ENCODE measurements around the gene ATE1. TPM values are rescaled to one million over a fixed set of nuclear protein-coding genes. Genes with fewer than 3 reads are reported as not detected.

The ATE1 gene
- total and polyA plus RNA-seq, 2 experiments from 2014 or later: 16.9 to 48.9 TPM

DNA sequence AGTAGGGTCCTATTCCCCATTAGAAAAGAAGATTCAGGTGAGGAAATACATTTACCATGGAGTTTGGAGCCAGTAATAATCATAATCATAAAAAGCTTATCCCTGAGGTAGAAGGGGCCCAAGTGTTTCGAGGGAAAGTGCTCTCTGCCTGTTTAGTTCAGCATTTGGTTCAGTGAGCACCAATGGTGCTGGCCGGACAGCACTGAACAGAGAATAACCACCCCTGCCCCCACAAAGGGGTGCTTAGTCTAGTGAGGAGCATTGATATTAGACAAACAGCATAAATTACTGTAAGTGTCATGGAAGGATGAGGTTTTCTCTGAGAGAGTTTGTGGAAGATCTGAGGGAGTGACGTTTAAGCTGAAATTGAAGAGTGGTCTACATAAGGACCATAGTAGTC, 21.6 kb upstream of the ATE1 start:
- Histone ChIP-seq H3K27me3 (no peaks in the 10 kb centered on the region), H3K27ac (no peak overlapping the region), H3K4me3 (no peak overlapping the region), H3K4me1 (ENCODE audit: insufficient read depth) (peaks cover 13% of the 10 kb centered on the region), H3K9me2 (replicated peaks; ENCODE audit: insufficient read depth) (no peaks in the 10 kb centered on the region), H4K20me1 (ENCODE audit: insufficient read depth, poor library complexity, severe bottlenecking) (no peaks in the 10 kb centered on the region), H2AFZ (no peak overlapping the region), H3K79me2 (no peaks in the 10 kb centered on the region), H3K4me2 (no peak overlapping the region), H3K36me3 (replicated peaks; ENCODE audit: insufficient read depth, low read depth) (no peaks in the 10 kb centered on the region), H3K9me3 (ENCODE audit: low read depth) (no peaks in the 10 kb centered on the region)
- TF ChIP-seq EZH2phosphoT487 (IDR thresholded peaks at IDR 0.05; ENCODE audit: low read depth, severe bottlenecking, unreplicated experiment) (no peak), EZH2 (IDR thresholded peaks at IDR 0.05; ENCODE audit: borderline replicate concordance) (no peak)
- TF ChIP-seq, protein P1, sequence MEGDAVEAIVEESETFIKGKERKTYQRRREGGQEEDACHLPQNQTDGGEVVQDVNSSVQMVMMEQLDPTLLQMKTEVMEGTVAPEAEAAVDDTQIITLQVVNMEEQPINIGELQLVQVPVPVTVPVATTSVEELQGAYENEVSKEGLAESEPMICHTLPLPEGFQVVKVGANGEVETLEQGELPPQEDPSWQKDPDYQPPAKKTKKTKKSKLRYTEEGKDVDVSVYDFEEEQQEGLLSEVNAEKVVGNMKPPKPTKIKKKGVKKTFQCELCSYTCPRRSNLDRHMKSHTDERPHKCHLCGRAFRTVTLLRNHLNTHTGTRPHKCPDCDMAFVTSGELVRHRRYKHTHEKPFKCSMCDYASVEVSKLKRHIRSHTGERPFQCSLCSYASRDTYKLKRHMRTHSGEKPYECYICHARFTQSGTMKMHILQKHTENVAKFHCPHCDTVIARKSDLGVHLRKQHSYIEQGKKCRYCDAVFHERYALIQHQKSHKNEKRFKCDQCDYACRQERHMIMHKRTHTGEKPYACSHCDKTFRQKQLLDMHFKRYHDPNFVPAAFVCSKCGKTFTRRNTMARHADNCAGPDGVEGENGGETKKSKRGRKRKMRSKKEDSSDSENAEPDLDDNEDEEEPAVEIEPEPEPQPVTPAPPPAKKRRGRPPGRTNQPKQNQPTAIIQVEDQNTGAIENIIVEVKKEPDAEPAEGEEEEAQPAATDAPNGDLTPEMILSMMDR (IDR thresholded peaks at IDR 0.05; ENCODE audit: poor library complexity): no peak
- no peak for DNase-seq (ENCODE audit: low spot score)
- 84% methylated on average over 3 of the region's 3 CpGs for WGBS (ENCODE audit: low lambda C conversion rate, missing lambda C conversion rate)

DNA sequence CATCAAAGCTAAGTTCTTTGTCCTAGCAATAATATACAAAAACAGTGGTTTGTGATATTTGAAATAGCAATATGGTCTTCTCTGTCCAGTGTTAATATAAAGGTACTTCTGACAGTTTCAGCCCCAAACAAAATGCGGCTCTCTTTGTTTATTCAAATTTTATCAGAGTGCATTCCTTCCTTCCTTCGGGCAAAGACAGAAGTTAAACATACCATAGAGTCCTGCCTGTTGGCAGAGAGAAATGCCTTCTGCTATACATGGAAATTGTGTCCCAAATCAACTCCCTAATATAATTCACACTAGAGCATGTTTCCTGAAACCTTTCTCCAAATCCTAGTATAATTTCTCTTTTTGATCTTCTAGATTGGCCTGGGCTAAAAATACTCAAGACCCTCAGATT, 21.2 kb upstream of the ATE1 start:
- Histone ChIP-seq H3K4me2 (no peak overlapping the region), H2AFZ (no peak overlapping the region), H3K79me2 (no peaks in the 10 kb centered on the region), H3K9me2 (replicated peaks; ENCODE audit: insufficient read depth) (no peaks in the 10 kb centered on the region), H3K27ac (no peak overlapping the region), H3K36me3 (replicated peaks; ENCODE audit: insufficient read depth, low read depth) (no peaks in the 10 kb centered on the region), H3K27me3 (no peaks in the 10 kb centered on the region), H3K4me1 (ENCODE audit: insufficient read depth) (peaks cover 13% of the 10 kb centered on the region), H3K4me3 (no peak overlapping the region), H3K9me3 (ENCODE audit: low read depth) (no peaks in the 10 kb centered on the region), H4K20me1 (ENCODE audit: insufficient read depth, poor library complexity, severe bottlenecking) (no peaks in the 10 kb centered on the region)
- 7% methylated on average over 2 of the region's 2 CpGs for WGBS (ENCODE audit: low lambda C conversion rate, missing lambda C conversion rate)
- DNase-seq (ENCODE audit: low spot score): no peak
- TF ChIP-seq EZH2 (IDR thresholded peaks at IDR 0.05; ENCODE audit: borderline replicate concordance) (no peak), EZH2phosphoT487 (IDR thresholded peaks at IDR 0.05; ENCODE audit: low read depth, severe bottlenecking, unreplicated experiment) (no peak)
- TF ChIP-seq, protein P1 (IDR thresholded peaks at IDR 0.05; ENCODE audit: poor library complexity): no peak

DNA sequence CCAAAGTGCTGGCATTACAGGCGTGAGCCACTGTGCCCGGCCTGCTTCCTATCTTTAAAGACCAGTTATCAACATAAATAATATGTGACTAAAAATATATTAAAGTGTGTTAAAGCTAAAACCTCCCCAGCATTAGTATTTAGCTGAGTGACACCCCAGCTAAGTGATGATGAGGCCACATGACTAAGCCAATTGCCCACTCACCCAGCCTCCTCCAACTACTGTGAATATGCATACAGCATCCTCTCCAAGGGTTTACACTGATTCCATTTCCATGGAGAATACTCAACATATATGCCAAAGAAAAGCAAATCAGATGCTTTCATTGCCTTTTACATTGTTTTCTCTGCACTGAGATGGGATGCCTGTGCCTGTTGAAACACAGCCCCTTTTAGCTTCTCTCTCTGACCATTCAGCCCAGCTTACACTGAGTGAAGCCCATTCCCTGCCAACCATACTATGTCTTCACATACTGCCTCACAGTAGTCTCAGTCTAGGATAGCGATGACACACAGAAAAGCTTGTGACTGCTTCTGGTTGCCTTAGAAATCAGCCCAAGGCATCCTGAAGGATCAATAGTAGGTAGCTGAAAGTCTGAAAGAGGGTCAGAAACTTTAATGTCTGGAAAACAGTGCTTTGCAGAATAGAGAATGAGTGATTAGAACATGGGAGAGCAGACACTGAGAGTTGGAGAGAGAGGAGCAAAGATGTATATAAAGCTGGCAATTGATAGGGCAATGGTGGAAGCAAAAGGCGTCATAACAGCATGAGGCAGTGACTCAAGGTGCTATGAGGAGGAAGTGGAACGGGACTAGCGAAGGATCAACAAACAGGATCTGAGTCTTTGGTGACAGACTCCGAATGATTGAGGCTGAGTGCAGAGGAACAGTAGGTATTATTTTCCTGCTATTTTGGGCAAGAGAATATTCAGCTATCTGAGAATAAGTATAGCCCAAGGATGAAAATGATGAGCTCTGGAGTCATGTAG, 19.8 kb upstream of the ATE1 start:
- TF ChIP-seq EZH2phosphoT487 (IDR thresholded peaks at IDR 0.05; ENCODE audit: low read depth, severe bottlenecking, unreplicated experiment) (no peak), EZH2 (IDR thresholded peaks at IDR 0.05; ENCODE audit: borderline replicate concordance) (no peak)
- TF ChIP-seq, protein P1 (IDR thresholded peaks at IDR 0.05; ENCODE audit: poor library complexity): no peak
- H3K27me3 ChIP-seq: no peaks in the 10 kb centered on the region
- WGBS (ENCODE audit: low lambda C conversion rate, missing lambda C conversion rate): 92% methylated on average over 7 of the region's 7 CpGs
- H2AFZ ChIP-seq: no peak overlapping the region
- H3K9me3 ChIP-seq (ENCODE audit: low read depth): no peaks in the 10 kb centered on the region
- no peaks in the 10 kb centered on the region for H3K9me2 ChIP-seq (replicated peaks; ENCODE audit: insufficient read depth)
- no peak for DNase-seq (ENCODE audit: low spot score)
- H4K20me1 ChIP-seq (ENCODE audit: insufficient read depth, poor library complexity, severe bottlenecking): no peaks in the 10 kb centered on the region
- H3K4me2 ChIP-seq: no peak overlapping the region
- no peak overlapping the region for H3K27ac ChIP-seq
- H3K79me2 ChIP-seq: no peaks in the 10 kb centered on the region
- no peaks in the 10 kb centered on the region for H3K36me3 ChIP-seq (replicated peaks; ENCODE audit: insufficient read depth, low read depth)
- peaks cover 13% of the 10 kb centered on the region for H3K4me1 ChIP-seq (ENCODE audit: insufficient read depth)
- no peak overlapping the region for H3K4me3 ChIP-seq

Data from hepatocyte (in vitro differentiated cells).